GM23338 (cell line): ENCODE data around the gene XPNPEP3. TPM values are rescaled to one million over a fixed set of nuclear protein-coding genes. Genes with fewer than 3 reads are reported as not detected.

Experiments
- ATAC-seq: fragments of 200-7000 bp; cut with Tn5 transposase; 3 replicates; pipeline ENCODE4 v1.9.1; 2020
- DNase-seq: peaks from one replicate; pipeline ENCODE4 v3.0.0-alpha.2; 2015; ENCODE audit warnings: low spot score
- H2AFZ ChIP-seq: fragments of 200-600 bp; sonication (generic); 2 replicates; pipeline ENCODE4 v1.8.0; 2016; ENCODE audit warnings: antibody characterized with exemption, mild to moderate bottlenecking, moderate library complexity
- H3F3A ChIP-seq: fragments of 200-600 bp; sonication (generic); replicated peaks from 2 replicates; pipeline ENCODE4 v1.8.0; 2017; ENCODE audit warnings: antibody characterized with exemption, mixed run types, low read depth
- H3K27ac ChIP-seq: fragments of 200-600 bp; sonication (generic); 2 replicates; pipeline ENCODE4 v1.6.1; 2016; ENCODE audit warnings: low read depth
- H3K27me3 ChIP-seq: fragments of 200-600 bp; sonication (generic); 2 replicates; pipeline ENCODE4 v1.8.0; 2016; ENCODE audit warnings: mild to moderate bottlenecking, mixed run types, moderate library complexity; ENCODE audit not compliant: insufficient read depth
- H3K36me3 ChIP-seq: fragments of 200-600 bp; sonication (generic); 2 replicates; pipeline ENCODE4 v1.8.0; 2016; ENCODE audit warnings: mild to moderate bottlenecking; ENCODE audit not compliant: insufficient read depth
- H3K4me1 ChIP-seq: fragments of 200-600 bp; sonication (generic); 2 replicates; pipeline ENCODE4 v1.8.0; 2016; ENCODE audit warnings: mild to moderate bottlenecking, moderate library complexity; ENCODE audit not compliant: insufficient read depth
- H3K4me2 ChIP-seq: fragments of 200-600 bp; sonication (generic); 2 replicates; pipeline ENCODE4 v1.7.1; 2017; ENCODE audit warnings: mixed run types
- H3K4me3 ChIP-seq: fragments of 200-600 bp; sonication (generic); 2 replicates; pipeline ENCODE4 v1.6.1; 2016; ENCODE audit warnings: mixed run types
- H3K79me2 ChIP-seq: fragments of 200-600 bp; sonication (generic); replicated peaks from 2 replicates; pipeline ENCODE4 v1.8.0; 2017; ENCODE audit warnings: mild to moderate bottlenecking; ENCODE audit not compliant: insufficient read depth
- H3K9me2 ChIP-seq: fragments of 200-600 bp; sonication (generic); 2 replicates; pipeline ENCODE4 v1.8.0; 2017; ENCODE audit not compliant: insufficient read depth
- H4K20me1 ChIP-seq: fragments of 200-600 bp; sonication (generic); replicated peaks from 2 replicates; pipeline ENCODE4 v1.8.0; 2017; ENCODE audit warnings: mild to moderate bottlenecking; ENCODE audit not compliant: insufficient read depth
- H3K27ac Mint-ChIP-seq: 2 replicates; pipeline ENCODE4 v1.8.0; 2020; ENCODE audit warnings: inconsistent platforms, mild to moderate bottlenecking, moderate library complexity, mixed read lengths
- H3K27me3 Mint-ChIP-seq: 3 replicates; pipeline ENCODE4 v1.8.0; 2022; ENCODE audit warnings: low read depth, mild to moderate bottlenecking, moderate library complexity, mixed read lengths, inconsistent platforms; ENCODE audit not compliant: insufficient read depth, poor library complexity
- H3K36me3 Mint-ChIP-seq: 3 replicates; pipeline ENCODE4 v1.8.0; 2021; ENCODE audit warnings: low read depth, mild to moderate bottlenecking, inconsistent platforms, moderate library complexity, mixed read lengths
- H3K4me1 Mint-ChIP-seq: 3 replicates; pipeline ENCODE4 v1.8.0; 2020; ENCODE audit warnings: mild to moderate bottlenecking, inconsistent platforms, mixed read lengths
- H3K4me3 Mint-ChIP-seq: 3 replicates; pipeline ENCODE4 v1.8.0; 2021; ENCODE audit warnings: moderate library complexity, mild to moderate bottlenecking, inconsistent platforms, mixed read lengths
- H3K9me3 Mint-ChIP-seq: 3 replicates; pipeline ENCODE4 v1.8.0; 2020; ENCODE audit warnings: moderate library complexity, mild to moderate bottlenecking, inconsistent platforms, mixed read lengths
- ETS1 ChIP-seq: IDR thresholded peaks from 2 replicates; pipeline ENCODE4 v1.6.1; 2016; ENCODE audit warnings: antibody characterized with exemption
- EZH2 ChIP-seq: fragments of 200-600 bp; sonication (generic); IDR thresholded peaks from one replicate; pipeline ENCODE4 v1.8.0; 2017; ENCODE audit warnings: antibody characterized with exemption, mild to moderate bottlenecking, low read depth; ENCODE audit not compliant: unreplicated experiment
- JUNB ChIP-seq: IDR thresholded peaks from one replicate; pipeline ENCODE4 v1.6.1; 2016; ENCODE audit warnings: antibody characterized with exemption; ENCODE audit not compliant: unreplicated experiment
- NANOG ChIP-seq: IDR thresholded peaks from 2 replicates; pipeline ENCODE4 v1.6.1; 2016; ENCODE audit warnings: antibody characterized with exemption, borderline replicate concordance
- REST ChIP-seq: IDR thresholded peaks from one replicate; pipeline ENCODE4 v1.6.1; 2018; ENCODE audit warnings: antibody characterized with exemption; ENCODE audit not compliant: unreplicated experiment
- STAT1 ChIP-seq: IDR thresholded peaks from one replicate; pipeline ENCODE4 v1.6.1; 2016; ENCODE audit warnings: antibody characterized with exemption; ENCODE audit not compliant: unreplicated experiment
- ZNF114 ChIP-seq: fragments of 250-450 bp; sonication (Bioruptor Pico); IDR thresholded peaks from 2 replicates; pipeline ENCODE4 v1.5.0; 2020; ENCODE audit warnings: mild to moderate bottlenecking, moderate library complexity
- ZNF331 ChIP-seq: fragments of 250-450 bp; sonication (Bioruptor Pico); IDR thresholded peaks from 2 replicates; pipeline ENCODE4 v1.5.0; 2020; ENCODE audit warnings: low read depth, mild to moderate bottlenecking, moderate library complexity
- ZNF462 ChIP-seq: fragments of 250-450 bp; sonication (Bioruptor Pico); IDR thresholded peaks from 2 replicates; pipeline ENCODE4 v1.5.0; 2020; ENCODE audit warnings: mild to moderate bottlenecking, moderate library complexity
- polyA plus RNA-seq: library from polyadenylated mRNA; unstranded; fragments of >200 nt; fragmentation: Nextera tagmentation; extraction: Ambion mirVana; gene quantifications from 2 replicates; pipeline ENCODE4 v1.2.1, GENCODE V29; 2016
- total RNA-seq: library from RNA; depleted of rRNA; stranded (reverse); fragments of >200 nt; shearing (Covaris generic); gene quantifications from 2 replicates; pipeline ENCODE4 v1.2.3, GENCODE V29; 2014

Gene XPNPEP3
- total and polyA plus RNA-seq, 2 experiments from 2014 or later: 11.6 to 19.5 TPM

- TF ChIP-seq EZH2 (no peak), REST (no peak), NANOG (no peak)
Observed at GRCh38 chr22:40955571-40955970, 98.6 kb downstream of the XPNPEP3 start (continued).

GRCh38 chr22:40957601-40958000 lies 100.7 kb downstream of the XPNPEP3 start:
- Histone ChIP-seq H3K4me1 (no peaks in the 10 kb centered on the region), H3F3A (0 out of 2 replicates have a peak, but pooled peaks cover 2% of the 10 kb centered on the region), H4K20me1 (peaks cover 38% of the 10 kb centered on the region), H2AFZ (no peak overlapping the region), H3K27ac (no peak overlapping the region), H3K79me2 (peaks cover 96% of the 10 kb centered on the region), H3K9me2 (no peaks in the 10 kb centered on the region), H3K36me3 (peaks cover 32% of the 10 kb centered on the region), H3K4me3 (no peak overlapping the region), H3K27me3 (no peaks in the 10 kb centered on the region), H3K4me2 (no peak overlapping the region)
- peaks cover 1% of the 10 kb centered on the region for H3K27me3 Mint-ChIP-seq
- H3K4me1 Mint-ChIP-seq: peaks cover 6% of the 10 kb centered on the region; the same call in 2 of the 3 replicates
- no peaks in the 10 kb centered on the region for H3K9me3 Mint-ChIP-seq
- H3K4me3 Mint-ChIP-seq: no peak overlapping the region
- TF ChIP-seq JUNB (no peak), ETS1 (no peak), ZNF114 (CRISPR knock-in tag) (no peak), ZNF462 (CRISPR knock-in tag) (no peak), STAT1 (no peak), ZNF331 (CRISPR knock-in tag) (no peak), NANOG (no peak)
- ATAC-seq (no peak), DNase-seq (no peak)
- H3K36me3 Mint-ChIP-seq: peaks cover 66% of the 10 kb centered on the region
- H3K27ac Mint-ChIP-seq: no peak overlapping the region
